Testis (tissue), 2 donors: ENCODE measurements around the gene MYO7B.

Experiments used
- CTCF ChIP-seq, 3 experiments: fragments of 450-650 bp in 2 of 3; fragments of 200-600 bp in 1 of 3; sonication (generic) in 1 of 3; IDR thresholded peaks; one replicate each; pipeline ENCODE4 v1.5.1; 2016 to 2019; ENCODE audit warnings: antibody characterized with exemption in 3 of 3, mild to moderate bottlenecking in 2 of 3, moderate library complexity in 1 of 3
- POLR2A ChIP-seq: fragments of 450-650 bp; IDR thresholded peaks from one replicate; pipeline ENCODE4 v1.6.1; 2017; ENCODE audit warnings: antibody characterized with exemption, mild to moderate bottlenecking, moderate library complexity

- no peak for TF ChIP-seq CTCF (IDR thresholded peaks at IDR 0.05)
- no peak for TF ChIP-seq POLR2A
These were observed 122.7 kb downstream of the MYO7B start for GRCh38 chr2:127658146-127658545.
